ENCODE data around the gene MAGOH. TPM values are rescaled to one million over a fixed set of nuclear protein-coding genes. Genes with fewer than 3 reads are reported as not detected.

MAGOH gene
- total RNA-seq, 2 experiments from 2014 or later, result 67.4 to 70.4 TPM

DNA sequence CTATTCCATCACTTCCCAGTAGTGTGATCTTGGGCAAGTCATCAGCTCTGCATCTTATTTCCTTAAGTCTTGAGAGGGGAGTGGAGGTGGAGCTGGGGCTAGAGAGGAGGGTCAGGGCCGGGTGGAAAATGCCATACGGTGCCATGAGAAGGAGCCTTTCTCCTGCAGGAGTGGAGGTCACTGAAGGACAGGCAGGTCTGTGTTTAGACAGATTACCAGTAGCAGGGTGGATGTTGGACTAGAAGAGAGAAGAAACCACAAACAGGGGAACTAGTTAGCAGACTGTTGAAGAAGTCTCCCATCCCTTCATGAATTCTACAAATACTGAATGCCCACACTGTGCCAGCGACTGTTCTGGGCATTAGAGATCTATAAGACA lies 55.6 kb downstream of the MAGOH start:
- peaks cover 13% of the 10 kb centered on the region for H3K27me3 Mint-ChIP-seq

GRCh38 chr1:53182111-53182593 lies 56.2 kb downstream of the MAGOH start:
- Mint-ChIP-seq H3K4me3 (no peak overlapping the region), H3K9me3 (no peaks in the 10 kb centered on the region), H3K27ac (no peak overlapping the region), H3K27me3 (peaks cover 10% of the 10 kb centered on the region), H3K4me1 (no peaks in the 10 kb centered on the region), H3K36me3 (no peaks in the 10 kb centered on the region)
- DNase-seq (peak; percentile 84), ATAC-seq (ENCODE audit: low read depth) (peak; percentile 81)
- POLR2A ChIA-PET, result interaction anchor here (0.8 kb wide), 1 partner anchor 264 kb away, joined by 4 read pairs; no protein-coding TSS in a partner anchor

More for the DNA sequence above, 55.6 kb downstream of the MAGOH start:
- H3K36me3 Mint-ChIP-seq, result no peaks in the 10 kb centered on the region
- no peak for ATAC-seq (ENCODE audit: low read depth)
- no peak overlapping the region for H3K27ac Mint-ChIP-seq
- H3K4me1 Mint-ChIP-seq, result no peaks in the 10 kb centered on the region
- no peak overlapping the region for H3K4me3 Mint-ChIP-seq
- H3K9me3 Mint-ChIP-seq, result no peaks in the 10 kb centered on the region
- POLR2A ChIA-PET, result no interaction called here
- DNase-seq, result no peak

GRCh38 chr1:53180951-53181350 lies 57.4 kb downstream of the MAGOH start:
- Mint-ChIP-seq H3K27ac (no peak overlapping the region), H3K27me3 (peaks cover 6% of the 10 kb centered on the region), H3K36me3 (no peaks in the 10 kb centered on the region), H3K4me1 (no peaks in the 10 kb centered on the region), H3K4me3 (no peak overlapping the region), H3K9me3 (no peaks in the 10 kb centered on the region)
- POLR2A ChIA-PET, result interaction anchor here (0.6 kb wide), 1 partner anchor 379 kb away, joined by 3 read pairs; no protein-coding TSS in a partner anchor
- ATAC-seq (ENCODE audit: low read depth) (no peak), DNase-seq (no peak)

GRCh38 chr1:53180226-53180625 lies 58.1 kb downstream of the MAGOH start:
- no peak for DNase-seq
- no peak overlapping the region for H3K27ac Mint-ChIP-seq
- no peak for ATAC-seq (ENCODE audit: low read depth)
- H3K4me3 Mint-ChIP-seq, result no peak overlapping the region
- no peaks in the 10 kb centered on the region for H3K9me3 Mint-ChIP-seq
- no peaks in the 10 kb centered on the region for H3K4me1 Mint-ChIP-seq
- peaks cover 11% of the 10 kb centered on the region for H3K27me3 Mint-ChIP-seq
- no peaks in the 10 kb centered on the region for H3K36me3 Mint-ChIP-seq
- POLR2A ChIA-PET, result interaction anchor here (0.6 kb wide), 1 partner anchor 378 kb away, joined by 3 read pairs; no protein-coding TSS in a partner anchor

Other genes starting within 250 kb of the MAGOH start
- gene PODN, start 176.3 kb downstream of the MAGOH start, total RNA-seq, result under 1 TPM in 1 of 2 experiments, not detected in 1; 0.14 TPM
- gene SLC1A7, start 95.9 kb downstream of the MAGOH start, total RNA-seq, result not detected
- 10 to 100 TPM; 15.5 to 18.1 TPM for gene CPT2, start 41.7 kb downstream of the MAGOH start, total RNA-seq
- 10 to 100 TPM; 57.7 to 63.1 TPM for gene CZIB, start 17.9 kb downstream of the MAGOH start, total RNA-seq
- 10 to 100 TPM; 45.0 to 54.3 TPM for gene LRP8, start 89.6 kb upstream of the MAGOH start, total RNA-seq
- not detected for gene DMRTB1, start 220.9 kb upstream of the MAGOH start, total RNA-seq

Measured in activated naive CD8-positive, alpha-beta T cell treated with anti-CD3 and anti-CD28 coated beads, Interleukin-2, amount 10 ng/mL, durations not matched to agents 7 days and 5 days (primary cell).